Activated CD4-positive, alpha-beta T cell treated with anti-CD3 and anti-CD28 coated beads, Interleukin-2, amount 10 ng/mL, durations not matched to agents 7 days and 5 days (primary cell): Measurements from ENCODE around the gene SBF2. TPM values are rescaled to one million over a fixed set of nuclear protein-coding genes. Genes with fewer than 3 reads are reported as not detected.
A peak's percentile ranks its signal among the peaks of the same experiment; 100 is the strongest.

Source experiments
- CTCF ChIA-PET: fragments of 350-600 bp; sonication (Branson Sonifier 250); formaldehyde crosslinking; loops from one replicate; lab custom pipeline; 2021; ENCODE audit warnings: antibody characterized with exemption; lab: Charles Lee
- POLR2A ChIA-PET: fragments of 350-600 bp; sonication (Branson Sonifier 250); formaldehyde crosslinking; loops from one replicate; lab custom pipeline; 2021; ENCODE audit warnings: antibody characterized with exemption; lab: Charles Lee
- DNase-seq: peaks from one replicate; pipeline ENCODE4 v3.0.0-alpha.2; 2020
- H3K27ac Mint-ChIP-seq: one replicate; pipeline ENCODE4 v1.8.0; 2021; ENCODE audit warnings: mild to moderate bottlenecking, moderate library complexity, mixed read lengths
- H3K27me3 Mint-ChIP-seq: one replicate; pipeline ENCODE4 v1.8.0; 2021; ENCODE audit warnings: mixed read lengths
- H3K36me3 Mint-ChIP-seq: one replicate; pipeline ENCODE4 v1.8.0; 2021; ENCODE audit warnings: low read depth, mixed read lengths
- H3K4me1 Mint-ChIP-seq: one replicate; pipeline ENCODE4 v1.8.0; 2021; ENCODE audit warnings: mixed read lengths
- H3K4me3 Mint-ChIP-seq: one replicate; pipeline ENCODE4 v1.8.0; 2021; ENCODE audit warnings: mild to moderate bottlenecking, moderate library complexity, mixed read lengths
- H3K9me3 Mint-ChIP-seq: one replicate; pipeline ENCODE4 v1.8.0; 2021; ENCODE audit warnings: mixed read lengths
- total RNA-seq, 2 experiments: library from RNA; stranded (reverse); gene quantifications; one replicate each; pipeline ENCODE4 v1.2.3, GENCODE V29; 2021

The SBF2 gene
- total RNA-seq, 2 experiments from 2014 or later = 3.2 to 3.7 TPM

DNA sequence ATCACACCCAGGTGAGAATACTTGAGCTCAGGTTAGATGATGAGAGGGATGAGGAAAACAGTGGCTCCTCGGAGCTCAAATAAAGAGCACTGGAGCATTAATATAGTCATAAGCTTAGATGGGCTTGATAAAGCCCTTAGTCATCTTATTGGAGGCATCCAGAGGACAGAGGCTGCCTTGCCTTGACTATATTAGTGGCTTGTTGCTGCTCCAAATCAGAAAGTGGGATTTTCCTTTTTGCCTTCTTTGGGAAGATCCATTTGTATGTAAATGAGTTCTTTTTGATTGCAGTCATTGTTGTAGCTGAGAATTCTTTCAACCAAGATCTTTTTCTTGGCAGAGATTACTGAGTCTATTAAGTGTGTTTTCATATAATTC lies 29.8 kb upstream of the SBF2 start:
- Mint-ChIP-seq H3K4me1 (peaks cover 5% of the 10 kb centered on the region), H3K4me3 (no peak overlapping the region), H3K36me3 (no peaks in the 10 kb centered on the region), H3K9me3 (no peaks in the 10 kb centered on the region), H3K27ac (no peak overlapping the region), H3K27me3 (peaks cover 8% of the 10 kb centered on the region)
- ChIA-PET POLR2A (interaction anchor here (0.5 kb wide), 1 partner anchor 13 kb away, joined by 3 read pairs; no protein-coding TSS in a partner anchor), CTCF (interaction anchor here (0.9 to 1.2 kb wide), 2 partner anchors 14 to 789 kb away, joined by 3 to 6 read pairs; no protein-coding TSS in a partner anchor)
- no peak for DNase-seq

DNA sequence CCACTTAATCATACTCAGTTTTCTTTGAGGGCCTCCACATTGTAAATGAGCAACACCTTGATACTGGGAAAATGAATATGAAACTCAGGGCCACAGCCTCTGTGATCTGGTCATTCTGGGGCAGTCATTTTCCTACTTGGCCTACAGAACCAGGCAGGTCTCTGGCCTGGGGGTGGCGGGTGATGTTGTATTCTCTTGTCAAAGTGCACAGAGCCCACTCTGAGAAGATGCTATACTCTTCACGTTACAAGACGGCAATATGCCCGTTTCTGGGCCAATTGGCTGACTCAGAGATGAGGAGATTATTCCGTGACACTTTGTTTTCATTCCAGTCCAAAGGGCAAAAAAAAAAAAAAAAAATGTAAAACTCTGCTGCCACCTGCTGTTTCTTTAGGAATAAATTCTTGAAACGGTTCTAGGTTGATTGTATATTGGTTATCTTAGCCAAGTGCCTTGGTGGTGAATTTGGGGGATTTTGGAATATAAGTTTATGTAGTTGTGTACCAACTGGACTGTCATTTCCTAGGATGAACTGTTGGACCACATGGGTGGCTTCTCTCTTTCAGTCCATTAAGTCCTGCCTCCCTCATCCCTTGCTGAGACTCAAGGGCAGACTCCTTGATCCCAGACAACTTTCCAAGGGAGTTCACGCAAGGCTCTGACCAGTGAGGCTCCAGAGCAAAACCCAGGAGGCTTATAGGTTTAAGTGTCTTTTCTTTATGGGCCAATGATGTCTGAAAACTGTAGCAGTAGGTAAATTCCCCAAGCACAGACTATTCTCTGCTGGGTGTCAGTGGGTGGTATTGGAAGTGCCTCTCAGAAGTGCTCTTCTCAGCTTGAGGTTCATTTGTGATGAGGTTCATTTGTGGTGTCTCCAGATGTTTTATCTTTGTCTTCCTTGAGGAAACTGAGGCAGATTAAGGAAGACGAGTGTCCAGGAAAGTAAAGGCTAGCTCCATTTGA lies 29.1 kb upstream of the SBF2 start:
- Mint-ChIP-seq H3K9me3 (no peaks in the 10 kb centered on the region), H3K27ac (peak overlapping the region; percentile 70), H3K27me3 (peaks cover 8% of the 10 kb centered on the region), H3K4me3 (no peak overlapping the region), H3K4me1 (peaks cover 5% of the 10 kb centered on the region), H3K36me3 (no peaks in the 10 kb centered on the region)
- CTCF ChIA-PET = interaction anchor here (0.9 to 1.2 kb wide), 2 partner anchors 13 to 788 kb away, joined by 3 to 6 read pairs; no protein-coding TSS in a partner anchor
- peak; percentile 55 for DNase-seq
- POLR2A ChIA-PET = interaction anchor here (0.5 kb wide), 1 partner anchor 13 kb away, joined by 3 read pairs; no protein-coding TSS in a partner anchor

DNA sequence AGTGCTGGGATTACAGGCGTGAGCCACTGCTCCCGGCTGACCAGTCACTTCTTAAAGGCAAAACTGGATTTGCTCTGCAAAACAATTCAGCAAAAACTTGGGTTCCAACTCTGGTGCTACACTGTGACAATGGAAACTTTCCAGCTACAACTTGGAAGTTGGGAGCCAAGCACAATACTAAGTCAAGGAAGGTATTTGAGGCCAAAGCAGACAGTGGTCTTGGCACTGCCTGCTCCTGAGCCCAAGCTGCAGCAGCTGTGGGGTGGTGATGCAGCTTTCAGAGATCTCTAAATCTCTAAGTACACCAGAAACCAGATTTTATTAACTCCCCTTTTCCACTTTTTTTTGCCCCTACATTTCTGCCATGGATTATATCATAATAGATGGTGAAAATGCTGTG lies 28.4 kb upstream of the SBF2 start:
- Mint-ChIP-seq H3K4me1 (peaks cover 7% of the 10 kb centered on the region), H3K36me3 (no peaks in the 10 kb centered on the region), H3K27ac (no peak overlapping the region), H3K27me3 (peaks cover 8% of the 10 kb centered on the region), H3K4me3 (no peak overlapping the region), H3K9me3 (no peaks in the 10 kb centered on the region)
- ChIA-PET CTCF (interaction anchor here (1.3 kb wide), 1 partner anchor 17 kb away, joined by 4 read pairs; the partner anchor contains the start of gene ADM), POLR2A (no interaction called here)
- DNase-seq = no peak

DNA sequence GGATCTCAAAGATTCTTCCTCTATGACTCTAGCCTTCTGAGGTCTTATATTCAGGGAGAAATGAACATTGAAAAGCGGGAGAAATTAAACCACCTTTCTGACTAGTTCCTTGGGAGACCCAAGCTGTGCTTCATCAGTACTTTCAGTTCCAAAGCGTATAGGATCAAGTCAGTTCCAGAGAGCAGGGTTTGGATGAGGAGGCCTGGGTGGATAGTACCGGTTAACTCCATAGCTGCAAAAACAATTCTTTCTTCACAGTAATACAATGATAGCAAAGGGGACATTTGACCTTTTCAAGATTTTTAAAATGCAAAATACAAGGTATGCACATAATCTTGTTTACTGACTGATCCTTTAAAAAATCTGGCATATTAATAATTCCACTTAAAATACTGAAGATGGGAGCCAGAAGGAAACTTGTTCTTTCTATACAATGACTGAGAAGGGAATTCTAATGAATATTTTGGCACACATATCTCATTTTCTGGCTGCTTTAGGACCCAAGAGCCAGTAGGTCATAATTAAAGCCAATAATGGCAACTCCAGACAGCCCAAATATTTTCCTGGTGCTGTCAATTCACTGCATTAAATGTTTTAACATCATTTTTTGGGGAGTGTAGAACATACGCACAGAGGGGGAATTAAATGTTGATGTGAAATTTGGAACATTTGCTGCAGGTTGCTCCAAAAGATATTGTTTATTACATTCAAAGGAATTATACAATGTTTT lies 26.9 kb upstream of the SBF2 start:
- Mint-ChIP-seq H3K9me3 (no peaks in the 10 kb centered on the region), H3K27me3 (peaks cover 8% of the 10 kb centered on the region), H3K36me3 (no peaks in the 10 kb centered on the region), H3K27ac (no peak overlapping the region), H3K4me1 (peaks cover 9% of the 10 kb centered on the region), H3K4me3 (no peak overlapping the region)
- ChIA-PET POLR2A (interaction anchor here (0.6 kb wide), 1 partner anchor 549 kb away, joined by 3 read pairs; no protein-coding TSS in a partner anchor), CTCF (interaction anchor here (0.8 to 1.3 kb wide), 4 partner anchors 9 to 16 kb away, joined by 3 to 5 read pairs (median 4); partner anchors contain the start of gene ADM)
- no peak for DNase-seq

DNA sequence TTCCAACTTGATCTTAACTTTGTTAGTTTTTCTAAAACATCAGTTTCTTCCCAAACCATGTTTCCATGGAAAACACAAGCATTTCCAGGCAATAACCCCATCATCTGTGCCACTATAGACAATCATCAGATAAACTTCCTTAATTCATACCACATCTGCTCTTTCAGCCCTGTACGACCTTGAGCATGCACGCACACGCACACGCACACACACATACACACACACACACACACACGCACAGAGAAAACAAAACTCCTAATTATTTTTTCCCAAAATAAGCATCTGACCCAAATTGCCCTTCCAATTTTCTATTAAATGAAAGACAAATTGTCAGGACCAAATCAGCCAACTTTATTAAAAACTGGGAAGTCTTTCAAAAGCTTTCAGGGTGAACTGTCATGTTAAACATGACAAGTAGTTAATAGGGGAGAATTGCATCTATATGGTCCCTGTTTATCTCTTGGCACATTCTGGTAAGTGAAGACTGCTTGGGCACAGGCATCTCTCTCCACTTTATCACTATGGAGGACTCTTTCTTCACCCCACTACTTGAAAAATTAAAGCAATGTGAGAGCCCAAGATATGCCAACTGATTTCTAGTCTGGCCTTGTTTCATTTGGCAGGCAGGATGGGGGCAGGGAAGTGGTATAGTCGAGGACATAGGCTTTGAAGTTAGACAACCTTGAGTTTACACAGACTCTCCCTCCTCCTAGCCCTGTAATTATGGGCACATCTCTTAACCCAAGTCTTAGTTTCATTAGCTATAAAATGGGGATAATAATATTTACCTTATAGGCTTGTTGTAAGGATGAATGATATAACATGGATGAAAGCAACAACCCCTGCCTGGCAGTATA lies 25.9 kb upstream of the SBF2 start:
- POLR2A ChIA-PET = no interaction called here
- DNase-seq = no peak
- no peak overlapping the region for H3K27ac Mint-ChIP-seq
- CTCF ChIA-PET = interaction anchor here (0.8 to 1.2 kb wide), 3 partner anchors 8 to 15 kb away, joined by 3 to 5 read pairs (median 3); partner anchors contain the start of gene ADM
- H3K4me3 Mint-ChIP-seq = no peak overlapping the region
- no peaks in the 10 kb centered on the region for H3K9me3 Mint-ChIP-seq
- H3K27me3 Mint-ChIP-seq = peaks cover 10% of the 10 kb centered on the region
- no peaks in the 10 kb centered on the region for H3K36me3 Mint-ChIP-seq
- H3K4me1 Mint-ChIP-seq = peaks cover 9% of the 10 kb centered on the region

DNA sequence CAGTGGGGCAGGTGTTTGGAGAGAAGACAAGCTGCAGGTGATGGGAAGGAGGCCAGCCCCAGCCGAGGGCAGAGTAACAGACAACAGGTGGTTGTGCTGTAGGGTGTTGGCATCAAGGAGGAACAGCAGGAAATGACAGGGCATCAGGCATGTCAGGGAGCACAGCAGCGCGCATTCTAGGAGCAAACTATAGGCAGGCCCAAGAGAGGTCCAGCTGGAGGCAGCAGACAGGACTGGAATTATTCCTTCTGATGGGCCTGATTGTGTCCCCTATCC lies 24.4 kb upstream of the SBF2 start:
- no peaks in the 10 kb centered on the region for H3K9me3 Mint-ChIP-seq
- H3K4me3 Mint-ChIP-seq = no peak overlapping the region
- no peak for DNase-seq
- ChIA-PET CTCF (interaction anchor here (1.4 to 3.3 kb wide), 3 partner anchors 10 to 547 kb away, joined by 3 to 10 read pairs (median 8); partner anchors contain the start of gene ADM), POLR2A (no interaction called here)
- H3K27ac Mint-ChIP-seq = no peak overlapping the region
- H3K27me3 Mint-ChIP-seq = peaks cover 9% of the 10 kb centered on the region
- peaks cover 9% of the 10 kb centered on the region for H3K4me1 Mint-ChIP-seq
- no peaks in the 10 kb centered on the region for H3K36me3 Mint-ChIP-seq

DNA sequence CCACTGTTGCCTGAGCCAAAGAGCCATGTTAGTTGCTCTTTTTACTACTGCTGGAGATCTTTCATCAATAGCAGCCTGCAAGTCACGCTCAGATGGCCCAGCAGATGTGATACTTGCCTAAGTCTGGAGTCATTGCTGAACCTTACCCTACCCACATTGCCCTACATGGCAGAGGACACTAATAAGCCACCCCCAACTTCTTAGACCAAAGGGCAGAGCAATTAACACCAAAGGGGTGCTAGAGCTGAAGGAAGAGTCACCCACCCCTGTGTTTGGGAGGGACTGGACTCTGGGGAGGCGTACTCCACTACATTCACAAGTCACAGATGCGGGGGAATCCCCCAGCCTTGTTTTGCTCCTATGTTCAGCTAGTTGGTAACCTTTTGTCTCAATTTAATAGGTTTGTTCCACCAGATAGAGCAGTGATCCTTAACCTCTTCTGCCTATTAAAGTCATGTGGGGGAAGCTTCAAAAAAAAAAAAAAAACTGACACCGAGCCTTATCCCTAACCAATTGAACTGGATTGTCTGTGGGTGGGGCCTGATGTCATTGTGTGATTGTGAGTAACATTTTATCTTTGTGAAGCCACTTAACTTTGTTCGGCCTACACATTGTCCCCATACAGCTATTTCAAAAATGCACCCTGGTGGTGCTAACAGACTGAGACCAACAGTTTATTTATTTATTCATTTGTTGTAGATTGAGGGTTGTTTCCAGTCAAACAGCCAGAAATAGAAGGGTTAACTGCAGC lies 23.9 kb upstream of the SBF2 start:
- ChIA-PET CTCF (interaction anchor here (1.4 to 3.3 kb wide), 3 partner anchors 9 to 546 kb away, joined by 3 to 10 read pairs (median 8); partner anchors contain the start of gene ADM), POLR2A (no interaction called here)
- Mint-ChIP-seq H3K27me3 (peaks cover 9% of the 10 kb centered on the region), H3K27ac (no peak overlapping the region), H3K9me3 (no peaks in the 10 kb centered on the region), H3K36me3 (no peaks in the 10 kb centered on the region), H3K4me1 (peaks cover 8% of the 10 kb centered on the region), H3K4me3 (no peak overlapping the region)
- no peak for DNase-seq

DNA sequence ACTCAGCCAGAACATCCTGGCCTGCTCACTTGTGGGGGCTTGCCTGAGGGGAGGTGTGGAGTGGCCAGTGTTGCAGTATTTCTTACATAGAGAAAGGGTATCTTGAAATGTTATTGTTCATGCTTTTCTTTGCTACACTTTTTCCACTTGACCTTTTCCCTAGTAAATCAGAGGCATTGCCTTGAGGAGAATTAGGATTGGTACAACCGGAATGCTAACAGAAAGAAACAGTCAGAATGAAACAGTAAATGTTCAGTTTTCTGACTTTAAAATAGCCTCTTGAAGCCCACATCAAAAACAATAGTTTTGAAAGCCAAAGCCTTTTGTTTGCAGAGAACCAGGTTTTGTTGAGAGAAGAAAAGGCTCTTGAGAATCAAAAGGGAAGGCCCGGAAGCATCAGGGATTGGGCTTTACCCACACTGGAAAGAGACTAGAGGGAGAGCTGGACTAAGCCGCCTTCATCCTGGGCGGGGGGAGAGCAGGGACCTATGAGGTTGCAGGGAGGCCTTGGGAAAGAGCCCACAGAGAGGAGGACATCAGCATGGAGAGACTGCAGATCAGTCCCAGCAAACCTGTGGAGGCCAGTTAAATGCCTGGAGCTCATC lies 23.2 kb upstream of the SBF2 start:
- H3K9me3 Mint-ChIP-seq = no peaks in the 10 kb centered on the region
- no peak for DNase-seq
- no peak overlapping the region for H3K4me3 Mint-ChIP-seq
- H3K4me1 Mint-ChIP-seq = peaks cover 4% of the 10 kb centered on the region
- no peaks in the 10 kb centered on the region for H3K36me3 Mint-ChIP-seq
- POLR2A ChIA-PET = no interaction called here
- H3K27ac Mint-ChIP-seq = no peak overlapping the region
- peaks cover 15% of the 10 kb centered on the region for H3K27me3 Mint-ChIP-seq
- CTCF ChIA-PET = interaction anchor here (1.4 to 3.3 kb wide), 3 partner anchors 9 to 545 kb away, joined by 3 to 10 read pairs (median 8); partner anchors contain the start of gene ADM

DNA sequence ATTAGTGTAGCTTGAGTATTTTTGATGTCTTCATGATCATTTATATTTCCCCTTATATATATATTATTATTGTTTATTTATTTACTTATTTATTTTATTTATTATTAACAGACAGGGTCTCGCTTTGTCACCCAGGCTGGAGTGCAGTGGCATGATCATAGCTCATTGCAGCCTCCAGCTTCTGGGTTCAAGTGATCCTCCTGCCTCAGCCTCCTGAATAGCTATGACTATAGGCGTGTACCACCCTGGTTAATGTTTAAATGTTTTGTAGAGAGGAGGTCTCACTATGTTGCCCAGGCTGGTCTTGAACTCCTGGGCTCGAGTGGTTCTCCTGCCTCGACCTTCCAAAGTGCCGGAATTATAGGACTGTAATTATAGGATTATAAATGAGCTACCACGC lies 21.1 kb upstream of the SBF2 start:
- no peak for DNase-seq
- Mint-ChIP-seq H3K36me3 (no peaks in the 10 kb centered on the region), H3K4me1 (peaks cover 7% of the 10 kb centered on the region), H3K27ac (no peak overlapping the region), H3K9me3 (no peaks in the 10 kb centered on the region), H3K4me3 (no peak overlapping the region), H3K27me3 (peaks cover 30% of the 10 kb centered on the region)
- POLR2A ChIA-PET = no interaction called here
- CTCF ChIA-PET = interaction anchor here (0.6 to 2.5 kb wide), 4 partner anchors 10 to 159 kb away, joined by 3 to 10 read pairs (median 4); partner anchors contain the start of gene ADM

DNA sequence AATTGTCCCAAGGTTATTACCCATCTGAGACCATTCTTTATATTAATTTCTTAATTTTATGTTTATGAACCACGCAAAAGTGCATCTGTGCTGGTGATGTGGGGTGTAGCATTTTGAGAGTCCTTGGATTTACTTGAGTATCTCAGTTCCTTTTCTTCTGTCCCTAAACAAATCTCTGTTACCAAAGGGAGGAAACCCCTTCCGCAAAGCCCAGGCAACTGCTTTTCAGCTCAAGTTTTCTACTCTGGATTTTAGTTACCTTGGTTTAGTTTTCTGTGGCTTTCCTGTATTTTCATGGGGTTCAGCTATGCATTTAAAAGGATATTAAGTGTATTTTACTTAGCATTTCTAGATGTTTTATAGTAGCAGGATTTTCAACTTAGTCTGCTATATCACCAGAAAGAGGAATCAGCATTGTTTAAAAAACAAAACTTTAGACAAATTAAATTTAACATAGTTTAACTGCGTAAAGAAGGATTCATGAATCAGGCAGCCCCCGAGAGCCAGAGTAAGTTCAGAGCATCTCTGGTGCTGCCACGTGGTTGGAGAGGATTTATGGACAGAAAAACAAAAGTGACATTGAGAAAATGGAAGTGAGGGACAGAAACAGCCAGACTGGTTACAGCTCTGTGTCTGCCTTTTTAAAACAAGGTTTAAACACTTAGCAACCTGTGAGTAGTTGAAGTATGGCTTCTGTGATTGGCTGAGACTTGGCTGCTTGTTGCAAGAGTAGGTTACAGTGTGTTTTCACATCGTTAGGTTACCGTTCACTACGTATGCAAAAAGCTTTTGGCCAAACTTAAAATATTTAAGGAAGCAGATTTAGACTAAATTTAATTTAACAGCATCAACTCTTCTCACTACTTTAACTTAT lies 20.4 kb upstream of the SBF2 start:
- POLR2A ChIA-PET = interaction anchor here (0.7 kb wide), 1 partner anchor 642 kb away, joined by 3 read pairs; no protein-coding TSS in a partner anchor
- CTCF ChIA-PET = interaction anchor here (0.6 to 2.5 kb wide), 4 partner anchors 9 to 160 kb away, joined by 3 to 10 read pairs (median 4); partner anchors contain the start of gene ADM
- Mint-ChIP-seq H3K9me3 (no peaks in the 10 kb centered on the region), H3K27me3 (peaks cover 36% of the 10 kb centered on the region), H3K27ac (no peak overlapping the region), H3K4me1 (peaks cover 11% of the 10 kb centered on the region), H3K4me3 (no peak overlapping the region), H3K36me3 (no peaks in the 10 kb centered on the region)
- peak; percentile 39 for DNase-seq
